Fibroblast of skin of back (primary cell): ENCODE measurements around the gene ZNF613.
A peak's percentile ranks its signal among the peaks of the same experiment; 100 is the strongest.
"Not testable (repeated sequence)": the region's sequence is repeated elsewhere in the genome, so short reads cannot be mapped to it uniquely, and the experiment has no call there.

Experiments used
- DNase-seq: peaks from one replicate; pipeline ENCODE4 v3.0.0-alpha.2; 2013

ZNF613 gene

GRCh38 chr19:51944798-51945552 is 17.7 kb downstream of the ZNF613 start:
- no peak for DNase-seq

DNA sequence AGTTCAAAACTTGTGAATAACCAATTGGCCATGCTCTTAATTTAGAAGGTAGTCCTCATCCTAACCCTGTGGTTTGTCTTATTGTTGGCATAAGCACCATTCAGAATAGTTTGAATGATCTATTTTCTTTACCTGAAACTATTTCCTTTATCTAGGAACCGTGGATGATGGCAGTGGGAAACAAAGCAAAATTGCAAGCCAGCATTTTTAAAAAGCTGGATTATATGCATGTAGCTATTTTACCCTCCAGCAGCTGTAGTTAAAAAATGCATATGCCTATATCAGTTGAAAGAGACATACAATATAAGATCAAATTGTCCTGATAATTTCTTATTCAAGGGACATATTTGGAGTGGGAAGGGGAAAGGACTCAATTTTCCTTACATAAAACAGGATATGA is 19.3 kb downstream of the ZNF613 start:
- DNase-seq, result no peak

- peak; percentile 40 for DNase-seq
Observed at GRCh38 chr19:51948975-51949374, 21.7 kb downstream of the ZNF613 start.

DNA sequence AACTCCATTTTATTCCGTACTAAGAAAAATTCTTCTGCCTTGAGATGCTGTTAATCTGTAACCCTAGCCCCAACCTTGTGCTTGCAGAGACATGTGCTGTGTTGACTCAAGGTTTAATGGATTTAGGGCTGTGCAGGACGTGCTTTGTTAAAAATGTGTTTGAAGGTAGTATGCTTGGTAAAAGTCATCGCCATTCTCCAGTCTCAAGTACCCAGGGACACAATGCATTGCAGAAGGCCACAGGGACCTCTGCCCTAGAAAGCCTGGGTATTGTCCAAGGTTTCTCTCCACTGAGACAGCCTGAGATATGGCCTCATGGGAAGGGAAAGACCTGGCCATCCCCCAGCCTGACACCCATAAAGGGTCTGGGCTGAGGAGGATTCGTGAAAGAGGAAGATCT is 30.6 kb downstream of the ZNF613 start:
- DNase-seq, result not testable (repeated sequence)

DNA sequence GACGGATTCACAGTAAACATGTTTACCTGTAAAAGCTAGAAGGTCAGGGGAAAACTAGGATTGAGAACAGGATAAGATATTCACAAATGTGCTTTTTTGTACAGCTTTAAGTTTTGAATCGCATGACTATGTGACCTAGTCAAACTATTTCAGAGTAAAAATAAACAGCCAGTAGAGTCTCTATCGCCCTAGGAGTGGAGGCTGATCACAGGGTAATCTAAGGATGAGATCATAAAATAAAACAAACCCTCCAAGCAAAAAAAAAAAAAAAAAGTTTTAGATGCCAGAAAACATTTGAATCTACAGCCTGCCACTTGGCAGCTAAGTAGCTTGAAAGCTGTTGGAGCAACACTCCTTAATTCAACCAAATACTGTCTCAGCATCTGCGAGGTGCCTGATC is 32.5 kb downstream of the ZNF613 start:
- no peak for DNase-seq

DNA sequence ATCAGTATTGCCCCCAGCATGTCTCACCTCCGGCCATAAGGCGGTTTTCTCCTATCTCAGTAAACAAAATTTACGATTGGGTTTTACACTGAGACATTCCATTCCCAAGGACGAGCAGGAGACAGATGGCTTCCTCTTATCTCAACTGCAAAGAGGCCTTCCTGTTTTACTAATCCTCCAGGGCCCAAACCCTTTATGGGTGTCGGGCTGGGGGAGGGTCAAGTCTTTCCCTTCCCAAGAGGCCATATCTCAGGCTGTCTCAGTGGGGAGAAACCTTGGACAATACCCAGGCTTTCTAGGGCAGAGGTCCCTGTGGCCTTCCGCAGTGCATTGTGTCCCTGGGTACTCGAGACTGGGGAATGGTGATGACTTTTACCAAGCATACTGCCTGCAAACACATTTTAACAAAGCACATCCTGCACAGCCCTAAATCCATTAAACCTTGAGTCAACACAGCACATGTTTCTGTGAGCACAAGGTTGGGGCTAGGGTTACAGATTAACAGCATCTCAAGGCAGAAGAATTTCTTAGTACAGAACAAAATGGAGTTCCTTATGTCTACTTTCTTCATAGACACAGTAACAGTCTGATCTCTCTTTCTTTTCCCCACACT is 33.5 kb downstream of the ZNF613 start:
- not testable (repeated sequence) for DNase-seq

GRCh38 chr19:51965583-51965982 is 38.3 kb downstream of the ZNF613 start:
- DNase-seq, result no peak

GRCh38 chr19:51970718-51971117 is 43.4 kb downstream of the ZNF613 start:
- DNase-seq, result no peak

- peak; percentile 23 for DNase-seq
Observed at GRCh38 chr19:51971624-51972023, 44.4 kb downstream of the ZNF613 start.

DNA sequence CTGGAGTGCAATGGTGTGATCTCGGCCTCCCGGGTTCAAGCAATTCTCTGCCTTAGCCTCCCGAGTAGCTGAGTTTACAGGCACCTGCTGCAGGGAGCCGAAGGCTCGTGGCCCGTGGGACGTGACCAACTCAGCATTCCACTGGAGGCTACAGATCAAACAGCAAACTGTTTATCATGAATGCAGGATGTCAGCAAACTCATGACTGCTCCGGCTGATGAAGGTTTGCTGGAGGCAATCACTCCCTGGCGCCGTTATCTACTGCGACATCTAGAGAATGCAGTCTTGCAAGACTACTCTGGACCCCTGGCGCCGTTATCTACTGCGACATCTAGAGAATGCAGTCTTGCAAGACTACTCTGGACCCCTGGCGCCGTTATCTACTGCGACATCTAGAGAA is 48.5 kb downstream of the ZNF613 start:
- not testable (repeated sequence) for DNase-seq

DNA sequence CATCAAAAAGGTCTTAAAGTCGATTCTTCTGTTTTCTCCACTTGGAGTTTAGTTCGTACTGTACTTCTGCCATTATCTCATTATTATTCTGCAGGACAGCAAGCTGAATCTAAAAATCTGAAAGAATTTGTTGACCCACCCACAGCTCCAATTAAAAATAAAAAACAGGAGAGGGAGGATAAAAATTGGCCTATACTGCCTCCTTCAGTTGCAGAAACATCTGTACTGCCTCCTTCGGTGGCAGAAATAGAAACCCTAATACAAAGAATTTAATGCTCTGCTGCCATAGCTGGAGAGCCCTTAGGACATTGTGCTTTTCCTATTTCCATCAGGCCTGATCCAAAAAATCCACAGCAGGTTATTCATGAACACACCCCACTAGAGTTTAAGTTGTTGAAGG is 49.6 kb downstream of the ZNF613 start:
- DNase-seq, result no peak

DNA sequence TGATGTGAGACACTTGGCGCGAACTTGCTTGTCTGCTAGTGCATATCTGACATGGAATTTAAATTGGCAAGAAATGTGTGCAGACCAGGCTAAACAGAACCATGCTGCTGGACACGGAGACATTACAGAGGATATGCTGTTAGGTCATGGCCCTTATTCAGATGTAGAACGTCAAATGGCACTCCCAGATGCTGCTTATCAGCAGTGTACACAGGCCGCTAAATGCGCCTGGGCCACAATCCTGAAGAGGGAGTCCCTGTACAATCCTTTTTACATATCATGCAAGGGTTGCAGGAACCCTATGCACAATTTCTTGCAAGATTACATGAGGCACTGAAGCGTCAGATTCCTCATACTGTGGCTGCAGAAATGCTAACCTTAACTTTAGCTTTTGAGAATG is 50.1 kb downstream of the ZNF613 start:
- DNase-seq, result no peak

GRCh38 chr19:51978882-51979281 is 51.6 kb downstream of the ZNF613 start:
- no peak for DNase-seq

GRCh38 chr19:51980116-51980736 is 53.0 kb downstream of the ZNF613 start:
- no peak for DNase-seq

- DNase-seq, result not testable (repeated sequence)
Observed at GRCh38 chr19:51980926-51981325, 53.7 kb downstream of the ZNF613 start.

DNA sequence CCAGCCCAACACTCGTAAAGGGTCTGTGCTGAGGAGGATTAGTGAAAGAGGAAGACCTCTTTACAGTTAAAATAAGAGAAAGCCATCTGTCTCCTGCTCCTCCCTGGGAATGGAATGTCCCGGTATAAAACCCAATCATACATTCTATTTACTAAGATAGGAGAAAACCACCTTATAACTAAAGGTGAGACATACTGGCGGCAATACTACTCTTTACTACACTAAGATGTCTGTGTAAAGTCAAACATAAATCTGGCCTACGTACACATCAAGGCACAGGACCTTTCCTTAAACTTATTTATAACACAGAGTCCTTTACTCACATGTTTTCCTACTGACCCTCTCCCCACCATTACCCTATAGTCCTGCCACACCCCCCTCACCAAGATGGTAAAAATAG is 56.1 kb downstream of the ZNF613 start:
- DNase-seq, result no peak

- DNase-seq, result peak; percentile 96
Observed at GRCh38 chr19:51986309-51987291, 59.3 kb downstream of the ZNF613 start, which contains the start of gene ZNF350. ZNF350 (minus strand) TSS chr19:51986840; CDS start chr19:51974360, 12,480 bp downstream.

DNA sequence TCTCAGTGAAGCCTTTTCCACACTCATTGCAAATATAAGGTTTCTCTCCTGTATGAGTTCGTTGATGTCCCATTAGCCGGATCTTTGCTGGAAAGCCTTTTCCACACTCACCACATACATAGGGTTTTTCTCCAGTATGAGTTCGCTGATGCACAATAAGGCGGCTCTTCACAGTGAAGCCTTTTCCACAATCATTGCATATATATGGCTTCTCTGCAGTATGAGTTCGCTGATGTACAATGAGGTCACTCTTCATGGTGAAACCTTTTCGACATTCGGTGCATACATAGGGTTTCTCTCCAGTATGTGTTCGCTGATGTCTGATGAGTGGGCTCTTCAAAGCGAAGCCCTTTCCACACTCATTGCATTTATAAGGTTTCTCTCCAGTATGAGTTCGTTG is 66.2 kb downstream of the ZNF613 start:
- no peak for DNase-seq

DNA sequence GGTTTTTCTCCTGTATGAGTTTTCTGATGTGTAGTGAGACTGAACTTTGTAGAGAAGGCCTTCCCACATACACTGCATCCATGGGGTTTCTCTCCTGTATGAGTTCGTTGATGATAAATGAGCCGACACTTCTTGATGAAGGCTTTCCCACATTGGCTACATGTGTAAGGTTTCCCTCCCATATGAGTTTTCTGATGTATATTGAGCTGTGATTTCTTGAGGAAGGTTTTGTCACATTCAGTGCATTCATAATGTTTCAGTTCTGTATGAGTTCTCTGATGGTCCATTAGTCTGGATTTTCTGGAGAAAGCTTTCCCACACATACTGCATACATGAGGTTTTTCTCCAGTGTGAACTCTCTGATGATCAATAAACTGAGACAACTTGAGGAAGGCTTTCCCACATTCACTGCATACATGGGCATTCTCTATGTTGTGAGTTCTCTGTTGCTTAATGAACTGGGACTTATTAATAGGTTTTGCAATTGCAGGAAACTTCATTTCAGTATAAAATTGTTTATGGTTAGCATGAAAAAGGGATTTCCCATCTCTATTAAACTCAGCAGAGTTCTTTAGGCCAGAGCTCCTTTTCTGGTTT is 66.9 kb downstream of the ZNF613 start:
- peak; percentile 2 for DNase-seq
